C4-2B (cell line): ENCODE results near the gene AHI1.

ENCODE experiments used
- H3K27ac ChIP-seq: fragments of 450-650 bp; 2 replicates; pipeline ENCODE4 v1.5.1; 2017
- CTCF ChIP-seq: fragments of 450-650 bp; conservative IDR thresholded peaks from 2 replicates; pipeline ENCODE4 v1.5.1; 2017; ENCODE audit warnings: mild to moderate bottlenecking
- ZFX ChIP-seq: fragments of 450-650 bp; IDR thresholded peaks from 2 replicates; pipeline ENCODE4 v1.6.1; 2017

The AHI1 gene

GRCh38 chr6:135322427-135323201, 174.9 kb downstream of the AHI1 start:
- no peak overlapping the region for H3K27ac ChIP-seq
- TF ChIP-seq CTCF (no peak), ZFX (no peak)

- TF ChIP-seq ZFX (no peak), CTCF (no peak)
- H3K27ac ChIP-seq: no peak overlapping the region
Observed at GRCh38 chr6:135320721-135321621, 176.6 kb downstream of the AHI1 start.

- no peak overlapping the region for H3K27ac ChIP-seq
- TF ChIP-seq ZFX: no peak
- TF ChIP-seq CTCF: no peak
Observed at GRCh38 chr6:135319819-135320218, 177.7 kb downstream of the AHI1 start.

GRCh38 chr6:135318738-135319469, 178.6 kb downstream of the AHI1 start:
- no peak for TF ChIP-seq ZFX
- TF ChIP-seq CTCF: no peak
- no peak overlapping the region for H3K27ac ChIP-seq

- TF ChIP-seq CTCF: no peak
- no peak for TF ChIP-seq ZFX
- H3K27ac ChIP-seq: no peak overlapping the region
Observed at GRCh38 chr6:135314543-135314942, 183.0 kb downstream of the AHI1 start.

GRCh38 chr6:135311446-135312200, 185.9 kb downstream of the AHI1 start:
- TF ChIP-seq CTCF (no peak), ZFX (no peak)
- no peak overlapping the region for H3K27ac ChIP-seq
